ENCODE measurements around the gene ADAM10. TPM values are rescaled to one million over a fixed set of nuclear protein-coding genes. Genes with fewer than 3 reads are reported as not detected.

Gene ADAM10
- total RNA-seq, 1 experiment from 2014 or later = 91.3 TPM

DNA sequence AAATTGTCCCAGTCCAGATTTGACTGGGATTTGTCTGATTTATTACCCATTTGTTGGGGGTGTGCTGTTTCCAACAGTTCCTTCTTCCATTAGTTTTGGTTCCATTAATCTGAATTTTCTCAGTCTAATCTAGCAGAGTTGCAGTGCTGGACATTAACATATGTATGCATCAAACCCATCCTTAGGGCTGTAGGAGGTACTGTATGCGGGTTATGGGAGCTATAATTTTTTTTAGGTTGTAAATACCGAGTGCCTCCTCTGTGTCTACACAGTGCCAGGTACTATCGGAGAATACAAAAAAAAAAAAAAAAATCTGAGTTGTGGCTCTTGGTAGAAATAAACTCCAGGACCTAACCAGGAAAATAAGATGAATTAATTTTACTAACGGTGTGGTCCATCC, 183.9 kb downstream of the ADAM10 start:
- TF ChIP-seq EZH2phosphoT487 (IDR thresholded peaks at IDR 0.05; ENCODE audit: borderline replicate concordance, low read length) (no peak), EZH2 (IDR thresholded peaks at IDR 0.05; ENCODE audit: low read length, unreplicated experiment) (no peak)
- TF ChIP-seq, protein P1, sequence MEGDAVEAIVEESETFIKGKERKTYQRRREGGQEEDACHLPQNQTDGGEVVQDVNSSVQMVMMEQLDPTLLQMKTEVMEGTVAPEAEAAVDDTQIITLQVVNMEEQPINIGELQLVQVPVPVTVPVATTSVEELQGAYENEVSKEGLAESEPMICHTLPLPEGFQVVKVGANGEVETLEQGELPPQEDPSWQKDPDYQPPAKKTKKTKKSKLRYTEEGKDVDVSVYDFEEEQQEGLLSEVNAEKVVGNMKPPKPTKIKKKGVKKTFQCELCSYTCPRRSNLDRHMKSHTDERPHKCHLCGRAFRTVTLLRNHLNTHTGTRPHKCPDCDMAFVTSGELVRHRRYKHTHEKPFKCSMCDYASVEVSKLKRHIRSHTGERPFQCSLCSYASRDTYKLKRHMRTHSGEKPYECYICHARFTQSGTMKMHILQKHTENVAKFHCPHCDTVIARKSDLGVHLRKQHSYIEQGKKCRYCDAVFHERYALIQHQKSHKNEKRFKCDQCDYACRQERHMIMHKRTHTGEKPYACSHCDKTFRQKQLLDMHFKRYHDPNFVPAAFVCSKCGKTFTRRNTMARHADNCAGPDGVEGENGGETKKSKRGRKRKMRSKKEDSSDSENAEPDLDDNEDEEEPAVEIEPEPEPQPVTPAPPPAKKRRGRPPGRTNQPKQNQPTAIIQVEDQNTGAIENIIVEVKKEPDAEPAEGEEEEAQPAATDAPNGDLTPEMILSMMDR (conservative IDR thresholded peaks at IDR 0.05; ENCODE audit: low read depth, low read length) = no peak
- Histone ChIP-seq H3K36me3 (ENCODE audit: low read depth, low read length) (no peaks in the 10 kb centered on the region), H3K27me3 (ENCODE audit: low read length) (no peaks in the 10 kb centered on the region), H3K9me2 (replicated peaks; ENCODE audit: low read length) (no peaks in the 10 kb centered on the region), H2AFZ (ENCODE audit: low read length) (no peak overlapping the region), H3K9ac (ENCODE audit: low read length) (no peak overlapping the region), H3F3A (ENCODE audit: low read length, unreplicated experiment) (no peaks in the 10 kb centered on the region), H3K9me3 (ENCODE audit: low read length) (no peaks in the 10 kb centered on the region), H3K27ac (ENCODE audit: low read length) (no peak overlapping the region), H3K4me2 (ENCODE audit: low read length) (no peak overlapping the region), H3K4me1 (ENCODE audit: insufficient read depth, low read length) (no peaks in the 10 kb centered on the region), H3K4me3 (ENCODE audit: low read length) (no peak overlapping the region), H4K20me1 (ENCODE audit: low read length) (no peaks in the 10 kb centered on the region), H3K79me2 (ENCODE audit: low read length) (no peaks in the 10 kb centered on the region)
- no peak for DNase-seq
- POLR2A ChIA-PET (ENCODE audit: unreplicated experiment) = no interaction called here
- CTCF ChIA-PET = no interaction called here
- ATAC-seq = no peak
- intact Hi-C loops (cut with micrococcal nuclease) = no loop called here
- no TSS peak for BruUV-seq (replicated peaks)

DNA sequence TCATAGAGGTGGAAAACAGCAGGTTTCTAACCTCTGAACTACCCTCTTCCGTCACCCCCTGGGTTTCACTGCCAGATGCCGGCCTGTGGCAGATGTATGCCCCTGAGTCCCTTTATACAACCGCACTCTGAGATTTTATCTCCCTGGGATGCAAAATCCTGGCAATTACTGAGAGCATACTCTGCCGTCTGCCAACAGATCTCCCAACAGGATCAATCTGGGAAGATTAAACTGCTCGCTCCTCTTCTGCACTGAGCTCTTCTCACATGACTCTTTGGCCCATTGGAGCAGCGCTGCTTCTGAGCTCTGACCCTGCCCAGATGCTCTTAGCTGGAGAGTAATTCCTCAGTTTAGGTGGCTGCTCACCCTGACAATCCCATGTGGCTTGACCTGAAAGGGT, 184.5 kb downstream of the ADAM10 start:
- H3K4me2 ChIP-seq (ENCODE audit: low read length) = no peak overlapping the region
- no peak overlapping the region for H2AFZ ChIP-seq (ENCODE audit: low read length)
- H3K27me3 ChIP-seq (ENCODE audit: low read length) = no peaks in the 10 kb centered on the region
- no peak for TF ChIP-seq EZH2phosphoT487 (IDR thresholded peaks at IDR 0.05; ENCODE audit: borderline replicate concordance, low read length)
- TF ChIP-seq EZH2 (IDR thresholded peaks at IDR 0.05; ENCODE audit: low read length, unreplicated experiment) = no peak
- TF ChIP-seq, protein P1 (conservative IDR thresholded peaks at IDR 0.05; ENCODE audit: low read depth, low read length) = no peak
- no peak overlapping the region for H3K9ac ChIP-seq (ENCODE audit: low read length)
- H4K20me1 ChIP-seq (ENCODE audit: low read length) = no peaks in the 10 kb centered on the region
- no peaks in the 10 kb centered on the region for H3F3A ChIP-seq (ENCODE audit: low read length, unreplicated experiment)
- no peak overlapping the region for H3K27ac ChIP-seq (ENCODE audit: low read length)
- H3K79me2 ChIP-seq (ENCODE audit: low read length) = no peaks in the 10 kb centered on the region
- no peaks in the 10 kb centered on the region for H3K4me1 ChIP-seq (ENCODE audit: insufficient read depth, low read length)
- H3K36me3 ChIP-seq (ENCODE audit: low read depth, low read length) = no peaks in the 10 kb centered on the region
- no TSS peak for BruUV-seq (replicated peaks)
- no peaks in the 10 kb centered on the region for H3K9me3 ChIP-seq (ENCODE audit: low read length)
- H3K4me3 ChIP-seq (ENCODE audit: low read length) = no peak overlapping the region
- no peak for ATAC-seq
- POLR2A ChIA-PET (ENCODE audit: unreplicated experiment) = no interaction called here
- no peak for DNase-seq
- CTCF ChIA-PET = no interaction called here
- intact Hi-C loops (cut with micrococcal nuclease) = no loop called here
- H3K9me2 ChIP-seq (replicated peaks; ENCODE audit: low read length) = no peaks in the 10 kb centered on the region

DNA sequence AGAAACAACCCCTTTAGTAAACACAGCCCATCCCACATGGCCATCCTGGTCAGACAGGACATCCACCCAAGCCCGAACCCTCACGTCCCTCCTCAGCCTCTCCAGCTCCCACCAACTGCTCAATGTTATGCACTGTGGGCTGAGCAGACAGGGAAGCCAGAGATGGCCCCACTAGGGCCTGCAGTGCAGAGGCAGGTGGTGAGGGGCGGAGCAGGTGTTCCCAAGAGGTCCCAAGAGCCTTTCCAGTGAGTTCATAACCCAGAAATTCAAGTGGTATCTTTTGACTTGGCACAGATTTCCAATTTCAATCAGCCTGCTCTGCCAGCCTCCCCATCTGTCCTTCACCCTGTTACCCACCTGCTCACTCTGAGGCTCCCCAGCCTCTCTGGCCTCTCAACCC, 187.4 kb downstream of the ADAM10 start:
- DNase-seq = no peak
- BruUV-seq (replicated peaks) = no TSS peak
- no peak for ATAC-seq
- no peak overlapping the region for H3K27ac ChIP-seq (ENCODE audit: low read length)
- no peaks in the 10 kb centered on the region for H4K20me1 ChIP-seq (ENCODE audit: low read length)
- no peaks in the 10 kb centered on the region for H3K4me1 ChIP-seq (ENCODE audit: insufficient read depth, low read length)
- ChIA-PET CTCF (no interaction called here), POLR2A (ENCODE audit: unreplicated experiment) (no interaction called here)
- intact Hi-C loops (cut with micrococcal nuclease) = no loop called here
- H3K4me2 ChIP-seq (ENCODE audit: low read length) = no peak overlapping the region
- no peaks in the 10 kb centered on the region for H3K9me3 ChIP-seq (ENCODE audit: low read length)
- H3K79me2 ChIP-seq (ENCODE audit: low read length) = no peaks in the 10 kb centered on the region
- no peaks in the 10 kb centered on the region for H3K27me3 ChIP-seq (ENCODE audit: low read length)
- H3K9ac ChIP-seq (ENCODE audit: low read length) = no peak overlapping the region
- no peak overlapping the region for H2AFZ ChIP-seq (ENCODE audit: low read length)
- TF ChIP-seq, protein P1 (conservative IDR thresholded peaks at IDR 0.05; ENCODE audit: low read depth, low read length) = no peak
- TF ChIP-seq EZH2phosphoT487 (IDR thresholded peaks at IDR 0.05; ENCODE audit: borderline replicate concordance, low read length) (no peak), EZH2 (IDR thresholded peaks at IDR 0.05; ENCODE audit: low read length, unreplicated experiment) (no peak)
- H3K9me2 ChIP-seq (replicated peaks; ENCODE audit: low read length) = no peaks in the 10 kb centered on the region
- H3K36me3 ChIP-seq (ENCODE audit: low read depth, low read length) = no peaks in the 10 kb centered on the region
- H3K4me3 ChIP-seq (ENCODE audit: low read length) = no peak overlapping the region
- no peaks in the 10 kb centered on the region for H3F3A ChIP-seq (ENCODE audit: low read length, unreplicated experiment)

Data from PC-3 (cell line).